Measurements from ENCODE around the gene DHX38. TPM values are rescaled to one million over a fixed set of nuclear protein-coding genes. Genes with fewer than 3 reads are reported as not detected.
A peak's percentile ranks its signal among the peaks of the same experiment; 100 is the strongest.

DHX38 gene
- total and polyA plus RNA-seq, 3 experiments from 2014 or later = 32.7 to 98.3 (median 93.6) TPM

DNA sequence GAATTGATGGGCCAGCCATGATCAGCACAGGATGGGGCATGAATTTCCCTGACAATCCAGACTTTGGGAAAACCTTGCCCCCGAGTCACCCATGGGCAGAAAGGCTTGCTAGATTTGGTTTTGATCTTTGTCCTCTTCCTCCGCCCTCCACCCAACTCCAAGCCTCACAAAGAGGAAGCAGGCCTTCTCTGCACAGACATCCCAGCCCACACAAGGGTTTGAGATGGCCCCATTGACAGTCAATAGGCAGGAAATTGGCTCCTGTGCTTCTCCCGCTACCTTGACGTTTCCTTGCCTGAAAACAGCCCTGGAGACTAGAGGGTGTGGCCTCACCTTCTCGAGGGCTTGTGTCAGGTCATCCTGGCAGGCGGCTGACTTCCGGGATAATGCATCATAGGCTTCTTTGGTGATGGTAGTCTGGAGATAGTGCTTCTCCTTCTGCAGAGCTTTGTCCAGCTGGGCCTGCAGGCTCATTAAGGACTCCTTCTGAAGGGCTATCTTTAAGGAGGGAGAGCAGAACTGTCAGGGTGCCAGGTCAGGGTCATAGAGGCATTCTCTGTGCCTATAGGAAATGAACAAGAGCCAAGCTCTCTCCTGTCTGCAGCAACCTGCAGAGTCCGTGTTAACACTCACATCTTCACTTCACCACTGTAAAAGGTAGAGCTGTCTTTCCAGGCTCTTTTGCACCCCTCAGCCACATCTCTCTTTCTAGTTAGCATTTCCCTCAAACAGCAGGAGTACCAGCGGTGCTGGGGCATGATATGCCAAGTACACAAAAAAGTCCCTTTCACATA is 32.2 kb downstream of the DHX38 start:
- Histone ChIP-seq H3K27ac (ENCODE audit: low read depth, low read length) (no peak overlapping the region), H3K36me3 (ENCODE audit: insufficient read depth, low read length) (no peaks in the 10 kb centered on the region), H3K9me3 (ENCODE audit: low read length) (no peaks in the 10 kb centered on the region), H3K27me3 (ENCODE audit: insufficient read depth, low read length, poor library complexity, severe bottlenecking) (no peaks in the 10 kb centered on the region), H3K4me1 (ENCODE audit: insufficient read depth, low read length) (no peaks in the 10 kb centered on the region), H3K4me3 (ENCODE audit: low read length) (no peak overlapping the region)
- ChIA-PET CTCF (interaction anchor here (1.4 to 2.2 kb wide), 3 partner anchors 8 to 13 kb away, joined by 6 to 9 read pairs (median 8); no protein-coding TSS in a partner anchor), POLR2A (no interaction called here)
- Mint-ChIP-seq H3K36me3 (no peaks in the 10 kb centered on the region), H3K27ac (peak overlapping the region in 1 of 8 donors; percentile 60), H3K4me3 (no peak overlapping the region), H3K4me1 (peaks cover 0 to 3% (median 0%) of the 10 kb centered on the region in 3 donors), H3K27me3 (no peaks in the 10 kb centered on the region), H3K9me3 (no peaks in the 10 kb centered on the region)
- no peak for DNase-seq

DNA sequence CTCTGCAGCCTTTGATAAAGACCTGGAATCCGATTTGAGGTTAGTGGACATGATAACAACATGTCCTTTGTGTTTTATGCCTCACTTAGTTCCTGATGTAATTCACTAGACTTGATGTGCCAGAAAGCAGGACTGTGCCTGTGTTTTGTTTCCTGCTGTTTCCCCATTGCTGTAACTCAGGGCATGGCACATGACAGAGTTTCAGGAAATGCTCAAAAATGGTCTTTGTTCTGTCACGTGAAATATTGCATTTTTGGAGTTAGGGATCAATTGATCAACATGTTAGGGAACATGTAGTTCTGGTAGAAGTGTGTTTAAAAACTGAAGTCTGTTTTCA is 32.8 kb downstream of the DHX38 start:
- H3K4me1 Mint-ChIP-seq = peaks cover 0 to 3% (median 0%) of the 10 kb centered on the region in 3 donors
- ChIA-PET CTCF (no interaction called here), POLR2A (no interaction called here)
- H3K4me3 ChIP-seq (ENCODE audit: low read length) = no peak overlapping the region
- no peak for DNase-seq
- H3K27me3 ChIP-seq (ENCODE audit: insufficient read depth, low read length, poor library complexity, severe bottlenecking) = no peaks in the 10 kb centered on the region
- H3K27ac ChIP-seq (ENCODE audit: low read depth, low read length) = no peak overlapping the region
- no peaks in the 10 kb centered on the region for H3K4me1 ChIP-seq (ENCODE audit: insufficient read depth, low read length)
- no peaks in the 10 kb centered on the region for H3K27me3 Mint-ChIP-seq
- H3K4me3 Mint-ChIP-seq = no peak overlapping the region
- H3K9me3 ChIP-seq (ENCODE audit: low read length) = no peaks in the 10 kb centered on the region
- H3K36me3 Mint-ChIP-seq = no peaks in the 10 kb centered on the region
- no peaks in the 10 kb centered on the region for H3K9me3 Mint-ChIP-seq
- H3K36me3 ChIP-seq (ENCODE audit: insufficient read depth, low read length) = no peaks in the 10 kb centered on the region
- H3K27ac Mint-ChIP-seq = no peak overlapping the region

DNA sequence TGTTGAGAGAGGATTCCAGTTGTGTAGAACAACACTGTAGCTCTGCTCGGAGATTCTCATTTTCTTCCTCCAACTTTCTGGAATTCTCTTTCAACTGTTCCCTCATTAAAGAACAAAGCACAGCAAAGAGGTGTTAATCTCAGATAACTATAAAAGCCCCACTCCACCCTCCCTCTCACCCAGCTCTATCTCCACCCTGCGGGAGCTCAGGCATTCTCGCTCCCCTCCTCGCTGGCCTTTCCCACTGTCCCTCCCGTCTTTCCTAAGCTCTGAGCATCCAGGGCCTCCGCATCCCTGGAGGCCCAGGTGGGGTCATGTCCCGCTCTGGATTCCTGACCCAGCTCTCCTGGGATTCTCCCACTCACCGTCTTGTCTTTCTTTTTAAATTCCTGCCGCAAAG is 35.1 kb downstream of the DHX38 start:
- no peaks in the 10 kb centered on the region for H3K27me3 ChIP-seq (ENCODE audit: insufficient read depth, low read length, poor library complexity, severe bottlenecking)
- no peak for DNase-seq
- no peaks in the 10 kb centered on the region for H3K4me1 ChIP-seq (ENCODE audit: insufficient read depth, low read length)
- Mint-ChIP-seq H3K36me3 (no peaks in the 10 kb centered on the region), H3K4me3 (no peak overlapping the region), H3K9me3 (no peaks in the 10 kb centered on the region), H3K27me3 (no peaks in the 10 kb centered on the region), H3K4me1 (peaks cover 0 to 3% (median 0%) of the 10 kb centered on the region in 3 donors), H3K27ac (no peak overlapping the region)
- ChIA-PET POLR2A (no interaction called here), CTCF (no interaction called here)
- no peaks in the 10 kb centered on the region for H3K36me3 ChIP-seq (ENCODE audit: insufficient read depth, low read length)
- no peak overlapping the region for H3K4me3 ChIP-seq (ENCODE audit: low read length)
- no peaks in the 10 kb centered on the region for H3K9me3 ChIP-seq (ENCODE audit: low read length)
- H3K27ac ChIP-seq (ENCODE audit: low read depth, low read length) = no peak overlapping the region

DNA sequence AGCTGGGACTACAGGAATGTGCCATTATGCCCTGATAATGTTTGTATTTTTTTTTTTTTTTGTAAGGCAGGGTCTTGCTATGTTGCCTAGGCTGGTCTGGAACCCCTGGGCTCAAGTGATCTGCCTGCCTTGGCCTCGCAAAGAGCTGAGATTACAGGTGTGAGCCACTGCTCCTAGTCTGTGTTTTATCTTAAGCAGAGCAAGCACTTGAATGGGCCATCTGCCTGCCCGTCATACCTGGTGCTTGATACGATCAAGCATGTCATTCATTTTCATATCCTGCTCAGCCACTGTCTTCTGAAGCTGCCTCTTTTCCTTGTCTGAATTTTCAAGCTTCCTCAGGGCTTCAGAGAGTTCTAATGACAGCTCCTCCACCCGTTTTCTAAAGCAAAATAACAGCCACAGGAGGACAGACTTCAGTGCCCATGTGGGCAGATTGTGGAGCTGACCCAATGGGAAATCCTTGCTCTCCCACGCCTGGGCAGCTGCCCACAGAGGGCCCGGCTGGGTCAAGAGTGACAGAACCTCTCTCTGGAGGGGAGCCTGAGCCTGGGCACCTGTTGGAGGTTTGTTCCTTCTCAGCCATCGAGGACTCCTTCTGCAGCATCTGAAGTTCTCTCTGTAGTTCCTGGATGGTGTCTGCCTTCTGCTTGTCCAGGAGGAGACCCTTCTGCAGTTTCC is 36.5 kb downstream of the DHX38 start:
- no peaks in the 10 kb centered on the region for H3K9me3 Mint-ChIP-seq
- peak overlapping the region in 1 of 8 donors; percentile 40 for H3K27ac Mint-ChIP-seq
- CTCF ChIA-PET = no interaction called here

GRCh38 chr16:72131036-72131435 is 37.4 kb downstream of the DHX38 start:
- Mint-ChIP-seq H3K36me3 (no peaks in the 10 kb centered on the region), H3K4me1 (no peaks in the 10 kb centered on the region), H3K9me3 (no peaks in the 10 kb centered on the region), H3K27me3 (no peaks in the 10 kb centered on the region), H3K27ac (peak overlapping the region in 1 of 8 donors; percentile 27), H3K4me3 (no peak overlapping the region)
- Histone ChIP-seq H3K4me3 (ENCODE audit: low read length) (no peak overlapping the region), H3K27me3 (ENCODE audit: insufficient read depth, low read length, poor library complexity, severe bottlenecking) (no peaks in the 10 kb centered on the region), H3K9me3 (ENCODE audit: low read length) (no peaks in the 10 kb centered on the region), H3K4me1 (ENCODE audit: insufficient read depth, low read length) (no peaks in the 10 kb centered on the region), H3K27ac (ENCODE audit: low read depth, low read length) (no peak overlapping the region), H3K36me3 (ENCODE audit: insufficient read depth, low read length) (no peaks in the 10 kb centered on the region)
- CTCF ChIA-PET = no interaction called here
- no peak for DNase-seq
- POLR2A ChIA-PET = no interaction called here

More for the DNA sequence above, 36.5 kb downstream of the DHX38 start:
- Histone ChIP-seq H3K27ac (ENCODE audit: low read depth, low read length) (no peak overlapping the region), H3K4me1 (ENCODE audit: insufficient read depth, low read length) (no peaks in the 10 kb centered on the region), H3K36me3 (ENCODE audit: insufficient read depth, low read length) (no peaks in the 10 kb centered on the region), H3K9me3 (ENCODE audit: low read length) (no peaks in the 10 kb centered on the region), H3K4me3 (ENCODE audit: low read length) (no peak overlapping the region), H3K27me3 (ENCODE audit: insufficient read depth, low read length, poor library complexity, severe bottlenecking) (no peaks in the 10 kb centered on the region)
- POLR2A ChIA-PET = no interaction called here
- H3K4me3 Mint-ChIP-seq = no peak overlapping the region
- no peaks in the 10 kb centered on the region for H3K27me3 Mint-ChIP-seq
- H3K4me1 Mint-ChIP-seq = no peaks in the 10 kb centered on the region
- DNase-seq = no peak
- H3K36me3 Mint-ChIP-seq = no peaks in the 10 kb centered on the region

DNA sequence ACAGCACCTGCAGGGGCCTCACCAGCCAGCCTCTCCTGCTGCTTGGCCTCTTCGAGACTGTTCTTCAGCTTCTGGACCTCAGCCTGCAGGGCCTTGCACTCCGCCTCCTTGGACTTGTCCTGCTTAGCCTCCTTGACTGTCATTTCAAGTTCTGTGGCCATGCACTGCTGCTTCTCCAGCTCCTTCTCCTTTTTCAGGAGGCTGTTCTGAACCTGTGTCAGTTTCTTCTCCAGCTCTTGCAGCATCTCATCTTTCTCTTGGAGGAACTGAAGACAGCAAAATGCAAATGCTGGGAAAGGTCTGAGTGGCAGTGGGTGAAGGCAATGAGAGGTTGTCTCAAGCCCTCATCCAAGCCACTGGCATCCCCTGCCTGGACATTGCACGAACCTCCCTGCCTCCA is 39.1 kb downstream of the DHX38 start:
- Histone ChIP-seq H3K9me3 (ENCODE audit: low read length) (no peaks in the 10 kb centered on the region), H3K36me3 (ENCODE audit: insufficient read depth, low read length) (no peaks in the 10 kb centered on the region), H3K27me3 (ENCODE audit: insufficient read depth, low read length, poor library complexity, severe bottlenecking) (no peaks in the 10 kb centered on the region), H3K27ac (ENCODE audit: low read depth, low read length) (no peak overlapping the region), H3K4me3 (ENCODE audit: low read length) (no peak overlapping the region), H3K4me1 (ENCODE audit: insufficient read depth, low read length) (no peaks in the 10 kb centered on the region)
- Mint-ChIP-seq H3K27ac (no peak overlapping the region), H3K4me3 (no peak overlapping the region), H3K4me1 (no peaks in the 10 kb centered on the region), H3K27me3 (peaks cover 0 to 6% of the 10 kb centered on the region in 2 donors), H3K9me3 (no peaks in the 10 kb centered on the region), H3K36me3 (no peaks in the 10 kb centered on the region)
- DNase-seq = no peak
- ChIA-PET CTCF (no interaction called here), POLR2A (no interaction called here)

DNA sequence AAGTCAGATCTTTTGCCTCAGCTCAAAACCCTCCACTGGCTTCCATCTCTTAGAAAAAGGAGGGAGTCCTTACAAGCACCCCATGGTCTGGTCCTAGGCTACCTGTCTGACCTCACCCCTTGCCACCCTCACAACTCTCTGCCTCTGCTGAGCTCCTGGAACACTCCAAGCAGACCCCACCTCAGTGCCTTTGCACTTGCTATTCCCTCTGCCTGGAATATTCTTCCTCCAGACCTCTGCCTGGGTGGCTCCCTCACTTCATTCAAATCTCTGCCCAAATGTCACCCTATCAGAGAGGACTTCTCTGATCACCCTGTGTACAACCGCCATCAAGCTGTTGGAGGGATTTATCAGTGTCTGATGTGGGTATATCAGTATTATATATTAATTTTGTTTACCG is 40.9 kb downstream of the DHX38 start:
- ChIA-PET CTCF (interaction anchor here (2.0 kb wide), 1 partner anchor 10 kb away, joined by 8 read pairs; no protein-coding TSS in a partner anchor), POLR2A (no interaction called here)
- Histone ChIP-seq H3K4me3 (ENCODE audit: low read length) (no peak overlapping the region), H3K27me3 (ENCODE audit: insufficient read depth, low read length, poor library complexity, severe bottlenecking) (no peaks in the 10 kb centered on the region), H3K4me1 (ENCODE audit: insufficient read depth, low read length) (no peaks in the 10 kb centered on the region), H3K36me3 (ENCODE audit: insufficient read depth, low read length) (no peaks in the 10 kb centered on the region), H3K9me3 (ENCODE audit: low read length) (no peaks in the 10 kb centered on the region), H3K27ac (ENCODE audit: low read depth, low read length) (no peak overlapping the region)
- peaks cover 0 to 10% of the 10 kb centered on the region in 2 donors for H3K27me3 Mint-ChIP-seq
- no peak for DNase-seq
- H3K9me3 Mint-ChIP-seq = no peaks in the 10 kb centered on the region
- H3K27ac Mint-ChIP-seq = no peak overlapping the region
- no peak overlapping the region for H3K4me3 Mint-ChIP-seq
- H3K36me3 Mint-ChIP-seq = no peaks in the 10 kb centered on the region
- H3K4me1 Mint-ChIP-seq = no peaks in the 10 kb centered on the region

DNA sequence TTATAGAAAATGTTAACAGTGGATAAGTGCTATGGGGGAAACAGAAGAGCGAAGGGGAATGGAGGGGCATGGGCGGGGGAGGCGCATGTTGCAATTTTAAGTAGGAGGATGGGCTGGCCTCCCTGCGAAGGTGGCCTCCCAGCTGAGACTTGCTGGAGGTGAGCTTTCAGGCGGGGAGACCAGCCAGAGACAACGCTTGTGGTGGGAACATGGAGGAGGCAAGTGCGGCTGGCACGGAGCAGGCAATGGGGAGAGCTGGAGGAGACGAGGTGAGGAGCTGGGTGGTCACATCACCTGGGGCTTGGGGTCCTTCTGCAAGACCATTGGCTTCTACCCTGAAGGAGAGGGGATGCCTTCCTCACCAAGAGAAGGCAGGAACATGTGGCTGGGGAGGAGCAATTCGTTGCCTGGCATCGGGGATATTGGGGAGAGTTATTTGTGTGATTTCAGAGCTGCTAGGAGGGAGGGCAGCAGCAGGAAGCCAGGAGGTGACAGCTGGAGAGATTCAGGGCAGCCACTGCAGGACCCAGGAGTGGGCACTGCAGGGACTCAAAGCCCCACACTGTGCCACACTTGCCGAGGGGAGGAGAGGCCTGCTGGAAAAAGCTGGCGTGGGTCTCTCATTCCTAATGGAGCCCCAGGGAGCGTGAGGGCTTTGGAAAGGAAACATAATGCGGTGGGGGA is 43.9 kb downstream of the DHX38 start:
- Histone ChIP-seq H3K27me3 (ENCODE audit: insufficient read depth, low read length, poor library complexity, severe bottlenecking) (no peaks in the 10 kb centered on the region), H3K4me3 (ENCODE audit: low read length) (no peak overlapping the region), H3K36me3 (ENCODE audit: insufficient read depth, low read length) (no peaks in the 10 kb centered on the region), H3K9me3 (ENCODE audit: low read length) (no peaks in the 10 kb centered on the region), H3K27ac (ENCODE audit: low read depth, low read length) (no peak overlapping the region), H3K4me1 (ENCODE audit: insufficient read depth, low read length) (no peaks in the 10 kb centered on the region)
- no peak for DNase-seq
- Mint-ChIP-seq H3K4me3 (no peak overlapping the region), H3K4me1 (no peaks in the 10 kb centered on the region), H3K9me3 (no peaks in the 10 kb centered on the region), H3K36me3 (no peaks in the 10 kb centered on the region), H3K27me3 (peaks cover 0 to 16% of the 10 kb centered on the region in 2 donors), H3K27ac (no peak overlapping the region)
- POLR2A ChIA-PET = no interaction called here
- CTCF ChIA-PET = interaction anchor here (3.6 kb wide), 1 partner anchor 13 kb away, joined by 9 read pairs; no protein-coding TSS in a partner anchor
